Keratinocyte (primary cell): Measurements from ENCODE around the gene RNF4.

Experiments
- EZH2 ChIP-seq: IDR thresholded peaks from one replicate; pipeline ENCODE4 v1.6.1; 2012; ENCODE audit warnings: inconsistent platforms, mild to moderate bottlenecking, low read length, moderate library complexity
- TF ChIP-seq, protein P1 (sequence below), 3 experiments: IDR thresholded peaks in 1 of 3; conservative IDR thresholded peaks in 1 of 3; optimal IDR thresholded peaks in 1 of 3; 2 replicates in 2 of 3; 3 replicates in 1 of 3; pipeline versions ENCODE3 to v1.5.1; 2011; ENCODE audit warnings: low read length in 3 of 3, mild to moderate bottlenecking in 3 of 3, moderate library complexity in 2 of 3, control low read depth in 1 of 3, inconsistent platforms in 1 of 3; ENCODE audit not compliant: insufficient read depth in 2 of 3; ENCODE audit errors: extremely low read depth in 1 of 3

DNA sequence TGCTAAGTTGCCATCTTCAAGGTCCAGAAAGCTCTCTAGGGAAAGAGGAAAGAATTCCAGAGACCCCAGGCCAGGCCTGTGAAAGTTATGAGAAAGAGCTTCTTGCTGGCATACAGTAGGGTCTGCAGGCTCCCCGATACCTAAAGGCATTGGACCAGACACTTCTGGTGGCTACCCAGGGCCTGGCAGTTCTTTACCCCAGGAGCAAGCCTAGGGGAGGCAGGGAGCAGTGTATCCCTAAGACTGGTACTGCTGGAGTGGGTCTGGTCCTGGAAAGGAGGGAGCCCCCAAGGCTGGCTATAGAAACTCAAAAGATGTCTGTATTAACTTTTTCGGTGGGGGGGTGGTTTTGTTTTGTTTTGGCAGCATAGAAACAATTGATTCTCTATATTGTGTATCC, 47.7 kb downstream of the RNF4 start:
- TF ChIP-seq, protein P1, sequence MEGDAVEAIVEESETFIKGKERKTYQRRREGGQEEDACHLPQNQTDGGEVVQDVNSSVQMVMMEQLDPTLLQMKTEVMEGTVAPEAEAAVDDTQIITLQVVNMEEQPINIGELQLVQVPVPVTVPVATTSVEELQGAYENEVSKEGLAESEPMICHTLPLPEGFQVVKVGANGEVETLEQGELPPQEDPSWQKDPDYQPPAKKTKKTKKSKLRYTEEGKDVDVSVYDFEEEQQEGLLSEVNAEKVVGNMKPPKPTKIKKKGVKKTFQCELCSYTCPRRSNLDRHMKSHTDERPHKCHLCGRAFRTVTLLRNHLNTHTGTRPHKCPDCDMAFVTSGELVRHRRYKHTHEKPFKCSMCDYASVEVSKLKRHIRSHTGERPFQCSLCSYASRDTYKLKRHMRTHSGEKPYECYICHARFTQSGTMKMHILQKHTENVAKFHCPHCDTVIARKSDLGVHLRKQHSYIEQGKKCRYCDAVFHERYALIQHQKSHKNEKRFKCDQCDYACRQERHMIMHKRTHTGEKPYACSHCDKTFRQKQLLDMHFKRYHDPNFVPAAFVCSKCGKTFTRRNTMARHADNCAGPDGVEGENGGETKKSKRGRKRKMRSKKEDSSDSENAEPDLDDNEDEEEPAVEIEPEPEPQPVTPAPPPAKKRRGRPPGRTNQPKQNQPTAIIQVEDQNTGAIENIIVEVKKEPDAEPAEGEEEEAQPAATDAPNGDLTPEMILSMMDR (optimal IDR thresholded peaks at IDR 0.05 in 1 of 3, IDR thresholded peaks at IDR 0.05 in 1 of 3, conservative IDR thresholded peaks at IDR 0.05 in 1 of 3; ENCODE audit: extremely low read depth in 1 of 3, insufficient read depth in 2 of 3, low read length in 3 of 3) = no peak
- no peak for TF ChIP-seq EZH2
